ENCODE measurements around the gene GBX2.

DNA sequence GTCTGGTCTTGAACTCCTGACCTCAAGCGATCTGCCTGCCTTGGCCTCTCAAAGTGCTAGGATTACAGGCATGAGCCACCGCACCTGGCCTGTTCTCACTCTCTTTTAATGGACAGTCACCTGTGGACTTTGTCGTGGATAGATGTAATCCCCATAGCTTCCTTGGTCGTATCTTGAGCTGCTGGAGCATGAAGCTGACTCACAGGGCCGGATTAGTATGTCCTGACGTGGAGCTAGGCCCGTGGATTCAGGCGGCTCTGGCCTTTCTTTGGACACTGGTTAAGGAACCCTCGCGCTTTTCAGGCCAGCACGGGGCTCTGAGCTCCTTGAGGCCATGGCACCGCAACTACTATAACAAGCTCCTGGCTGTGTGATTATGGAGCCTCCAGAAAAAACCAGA, 27.5 kb upstream of the GBX2 start:
- TF ChIP-seq, protein P1, sequence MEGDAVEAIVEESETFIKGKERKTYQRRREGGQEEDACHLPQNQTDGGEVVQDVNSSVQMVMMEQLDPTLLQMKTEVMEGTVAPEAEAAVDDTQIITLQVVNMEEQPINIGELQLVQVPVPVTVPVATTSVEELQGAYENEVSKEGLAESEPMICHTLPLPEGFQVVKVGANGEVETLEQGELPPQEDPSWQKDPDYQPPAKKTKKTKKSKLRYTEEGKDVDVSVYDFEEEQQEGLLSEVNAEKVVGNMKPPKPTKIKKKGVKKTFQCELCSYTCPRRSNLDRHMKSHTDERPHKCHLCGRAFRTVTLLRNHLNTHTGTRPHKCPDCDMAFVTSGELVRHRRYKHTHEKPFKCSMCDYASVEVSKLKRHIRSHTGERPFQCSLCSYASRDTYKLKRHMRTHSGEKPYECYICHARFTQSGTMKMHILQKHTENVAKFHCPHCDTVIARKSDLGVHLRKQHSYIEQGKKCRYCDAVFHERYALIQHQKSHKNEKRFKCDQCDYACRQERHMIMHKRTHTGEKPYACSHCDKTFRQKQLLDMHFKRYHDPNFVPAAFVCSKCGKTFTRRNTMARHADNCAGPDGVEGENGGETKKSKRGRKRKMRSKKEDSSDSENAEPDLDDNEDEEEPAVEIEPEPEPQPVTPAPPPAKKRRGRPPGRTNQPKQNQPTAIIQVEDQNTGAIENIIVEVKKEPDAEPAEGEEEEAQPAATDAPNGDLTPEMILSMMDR (IDR thresholded peaks at IDR 0.05; ENCODE audit: insufficient read depth, low read length): no peak
- TF ChIP-seq POLR2AphosphoS5 (IDR thresholded peaks at IDR 0.05; ENCODE audit: low read depth) (no peak), REST (IDR thresholded peaks at IDR 0.05; ENCODE audit: insufficient replicate concordance, low read depth) (no peak), GABPA (IDR thresholded peaks at IDR 0.05; ENCODE audit: low read depth) (no peak), SPI1 (IDR thresholded peaks at IDR 0.05; ENCODE audit: borderline replicate concordance, low read depth) (no peak)
